Activated CD4-positive, alpha-beta memory T cell treated with anti-CD3 and anti-CD28 coated beads, Interleukin-2, amount 10 ng/mL, durations not matched to agents 7 days and 5 days (primary cell): ENCODE data around the gene DCLK1. TPM values are rescaled to one million over a fixed set of nuclear protein-coding genes. Genes with fewer than 3 reads are reported as not detected.
"Not testable (repeated sequence)": the region's sequence is repeated elsewhere in the genome, so short reads cannot be mapped to it uniquely, and the experiment has no call there.

Source experiments
- CTCF ChIA-PET: fragments of 350-600 bp; sonication (Branson Sonifier 250); formaldehyde crosslinking; loops from one replicate; lab custom pipeline; 2021; ENCODE audit warnings: antibody characterized with exemption, inconsistent platforms; lab: Charles Lee
- POLR2A ChIA-PET: fragments of 350-600 bp; sonication (Branson Sonifier 250); formaldehyde crosslinking; loops from one replicate; lab custom pipeline; 2021; ENCODE audit warnings: antibody characterized with exemption; lab: Charles Lee
- DNase-seq: peaks from one replicate; pipeline ENCODE4 v3.0.0-alpha.2; 2020
- H3K27ac Mint-ChIP-seq: one replicate; pipeline ENCODE4 v1.8.0; 2021; ENCODE audit warnings: mild to moderate bottlenecking, mixed read lengths
- H3K27me3 Mint-ChIP-seq: one replicate; pipeline ENCODE4 v1.8.0; 2021; ENCODE audit warnings: mixed read lengths
- H3K36me3 Mint-ChIP-seq: one replicate; pipeline ENCODE4 v1.8.0; 2021; ENCODE audit warnings: low read depth, mixed read lengths
- H3K4me1 Mint-ChIP-seq: one replicate; pipeline ENCODE4 v1.8.0; 2021; ENCODE audit warnings: mixed read lengths
- H3K4me3 Mint-ChIP-seq: one replicate; pipeline ENCODE4 v1.8.0; 2021; ENCODE audit warnings: mild to moderate bottlenecking, mixed read lengths
- H3K9me3 Mint-ChIP-seq: one replicate; pipeline ENCODE4 v1.8.0; 2021; ENCODE audit warnings: mixed read lengths
- total RNA-seq, 2 experiments: library from RNA; stranded (reverse); gene quantifications; one replicate each; pipeline ENCODE4 v1.2.3, GENCODE V29; 2021

DCLK1 gene
- total RNA-seq, 2 experiments from 2014 or later: not detected

DNA sequence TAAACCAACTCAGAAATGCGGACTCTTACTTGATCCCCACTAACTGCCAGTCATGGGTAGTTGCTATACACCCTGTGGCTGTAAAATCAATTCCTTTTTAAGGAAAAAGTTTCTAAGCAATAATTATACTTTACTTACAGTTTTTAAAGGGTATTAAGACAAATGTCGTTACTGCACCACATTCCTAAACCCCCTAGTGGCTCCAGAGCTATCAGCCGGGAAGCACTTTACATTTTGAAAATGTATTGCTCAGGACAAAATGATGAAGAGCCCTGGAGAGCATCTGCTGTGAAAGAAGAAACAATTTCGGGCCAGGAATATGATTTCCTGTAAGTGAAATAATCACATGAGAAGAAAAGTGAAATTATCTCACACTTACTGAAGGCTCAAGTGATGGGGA, 36.7 kb downstream of the DCLK1 start:
- DNase-seq: no peak
- peaks cover 4% of the 10 kb centered on the region for H3K9me3 Mint-ChIP-seq
- H3K27me3 Mint-ChIP-seq: no peaks in the 10 kb centered on the region
- H3K36me3 Mint-ChIP-seq: no peaks in the 10 kb centered on the region
- H3K27ac Mint-ChIP-seq: no peak overlapping the region
- ChIA-PET POLR2A (no interaction called here), CTCF (no interaction called here)
- H3K4me1 Mint-ChIP-seq: no peaks in the 10 kb centered on the region
- H3K4me3 Mint-ChIP-seq: no peak overlapping the region

DNA sequence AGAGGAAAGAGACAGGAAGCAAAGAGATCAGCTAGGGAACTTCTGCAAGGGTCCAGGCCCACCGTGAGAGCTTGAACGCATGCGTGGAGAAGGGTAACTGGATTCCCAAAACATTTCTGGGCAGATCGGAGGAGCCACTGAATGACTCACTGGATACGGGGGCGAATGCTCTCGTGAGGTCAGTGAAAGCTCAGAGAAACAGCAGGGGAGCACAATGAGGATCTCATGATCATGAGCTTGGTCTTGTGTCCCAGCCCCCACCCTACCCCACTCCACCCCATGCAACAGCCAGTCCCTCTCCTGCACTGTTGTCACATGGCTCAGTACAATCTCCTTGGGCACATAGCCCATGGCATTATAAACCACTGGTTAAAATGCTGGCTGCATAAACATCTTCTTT, 40.6 kb downstream of the DCLK1 start:
- no peak for DNase-seq
- ChIA-PET POLR2A (no interaction called here), CTCF (no interaction called here)
- no peaks in the 10 kb centered on the region for H3K4me1 Mint-ChIP-seq
- H3K9me3 Mint-ChIP-seq: peaks cover 4% of the 10 kb centered on the region
- H3K4me3 Mint-ChIP-seq: no peak overlapping the region
- no peaks in the 10 kb centered on the region for H3K36me3 Mint-ChIP-seq
- no peak overlapping the region for H3K27ac Mint-ChIP-seq
- no peaks in the 10 kb centered on the region for H3K27me3 Mint-ChIP-seq

DNA sequence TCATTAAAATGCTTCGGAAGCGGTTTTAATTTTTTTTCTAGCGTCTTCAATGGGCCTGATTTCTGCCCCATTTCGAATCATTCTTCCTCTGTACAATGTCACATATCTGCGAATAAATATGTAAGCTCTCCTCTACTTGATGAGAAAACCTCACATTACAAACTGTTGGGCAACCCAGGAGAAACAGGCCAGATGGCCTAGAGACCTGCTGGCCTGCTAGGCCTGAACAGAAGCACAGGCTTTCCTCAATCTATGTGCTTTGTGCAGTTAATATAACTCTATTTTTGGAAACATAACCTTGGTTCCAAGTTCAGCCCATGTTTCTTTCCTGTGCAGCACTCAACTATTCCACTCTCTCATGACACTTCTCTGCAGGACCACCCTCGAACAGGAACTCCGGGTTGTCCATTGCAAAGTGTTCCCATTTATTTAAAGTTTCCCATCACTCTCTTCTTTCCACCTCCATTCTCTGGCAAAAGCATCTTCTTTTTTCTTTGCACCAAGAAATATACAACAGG, 42.0 kb downstream of the DCLK1 start:
- no peaks in the 10 kb centered on the region for H3K4me1 Mint-ChIP-seq
- POLR2A ChIA-PET: no interaction called here

DNA sequence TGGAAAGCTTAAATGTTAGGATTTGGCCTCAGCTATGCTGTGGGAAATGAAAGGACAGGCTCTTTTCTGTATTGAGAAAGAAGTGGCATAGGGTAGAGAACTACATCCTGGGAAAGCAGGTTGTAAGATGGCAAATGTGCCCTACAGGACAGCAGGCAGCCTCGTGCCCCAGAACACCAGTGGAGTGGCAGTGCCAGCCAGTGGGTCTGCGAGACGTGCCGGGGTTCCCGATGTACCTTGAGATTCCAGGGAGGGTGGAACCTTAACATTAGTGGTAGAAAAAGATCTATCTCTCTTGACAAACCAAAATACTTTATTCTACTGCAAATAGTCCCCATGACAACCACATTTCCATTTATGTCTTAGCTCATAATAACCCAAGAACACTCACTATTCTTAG, 42.7 kb downstream of the DCLK1 start:
- POLR2A ChIA-PET: no interaction called here
- no peak for DNase-seq
- no peaks in the 10 kb centered on the region for H3K36me3 Mint-ChIP-seq
- no peaks in the 10 kb centered on the region for H3K27me3 Mint-ChIP-seq
- H3K4me3 Mint-ChIP-seq: no peak overlapping the region
- CTCF ChIA-PET: no interaction called here
- peaks cover 4% of the 10 kb centered on the region for H3K9me3 Mint-ChIP-seq
- H3K4me1 Mint-ChIP-seq: no peaks in the 10 kb centered on the region
- H3K27ac Mint-ChIP-seq: no peak overlapping the region

More for the DNA sequence above, 42.0 kb downstream of the DCLK1 start:
- Mint-ChIP-seq H3K27ac (no peak overlapping the region), H3K36me3 (no peaks in the 10 kb centered on the region), H3K4me3 (no peak overlapping the region), H3K9me3 (peaks cover 4% of the 10 kb centered on the region), H3K27me3 (no peaks in the 10 kb centered on the region)
- CTCF ChIA-PET: no interaction called here
- no peak for DNase-seq

DNA sequence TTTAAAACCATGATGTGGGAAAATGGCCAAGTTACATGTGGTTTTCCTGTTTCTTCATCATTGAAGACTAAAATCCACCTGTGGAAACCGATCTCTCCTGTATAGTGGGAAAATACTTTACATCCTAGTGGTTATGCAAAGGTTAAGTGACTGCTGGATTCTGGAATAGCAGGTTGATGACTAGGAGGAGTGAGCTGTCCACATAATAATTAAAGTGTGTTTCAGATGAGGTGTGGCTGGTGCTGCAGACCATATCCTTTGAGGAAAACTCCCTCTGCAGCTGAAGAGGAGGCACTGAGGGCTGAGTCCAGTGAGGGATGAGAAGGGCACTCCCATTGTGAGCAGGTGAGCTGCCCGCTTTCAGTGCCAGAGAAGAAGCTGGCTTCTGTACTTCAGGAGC, 43.2 kb downstream of the DCLK1 start:
- POLR2A ChIA-PET: no interaction called here
- CTCF ChIA-PET: no interaction called here
- no peak overlapping the region for H3K27ac Mint-ChIP-seq

DNA sequence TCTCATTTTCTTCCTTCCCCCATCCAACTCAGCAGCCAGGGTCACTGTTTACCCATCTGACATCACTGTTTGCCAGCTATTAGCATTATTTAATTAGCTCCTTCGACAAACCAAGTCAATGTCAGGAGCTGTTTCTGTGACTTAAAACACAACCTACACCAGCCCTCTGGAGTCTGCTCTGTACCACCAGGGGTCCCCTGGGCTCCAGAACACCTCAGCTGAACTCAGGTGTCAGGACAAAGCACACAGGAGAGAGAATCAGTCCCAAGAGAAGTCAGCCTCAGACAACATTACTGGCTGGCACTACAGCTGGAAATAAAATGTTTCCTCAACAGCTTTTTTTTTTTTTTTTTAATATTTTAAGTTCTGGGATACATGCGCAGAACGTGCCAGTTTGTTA, 45.1 kb downstream of the DCLK1 start:
- no peak overlapping the region for H3K4me3 Mint-ChIP-seq
- CTCF ChIA-PET: no interaction called here
- H3K27me3 Mint-ChIP-seq: no peaks in the 10 kb centered on the region
- H3K4me1 Mint-ChIP-seq: no peaks in the 10 kb centered on the region
- no peaks in the 10 kb centered on the region for H3K36me3 Mint-ChIP-seq
- DNase-seq: no peak
- H3K27ac Mint-ChIP-seq: no peak overlapping the region
- POLR2A ChIA-PET: no interaction called here
- peaks cover 4% of the 10 kb centered on the region for H3K9me3 Mint-ChIP-seq

More for the DNA sequence above, 43.2 kb downstream of the DCLK1 start:
- H3K27me3 Mint-ChIP-seq: no peaks in the 10 kb centered on the region
- no peak overlapping the region for H3K4me3 Mint-ChIP-seq
- DNase-seq: no peak
- H3K9me3 Mint-ChIP-seq: peaks cover 4% of the 10 kb centered on the region
- H3K36me3 Mint-ChIP-seq: no peaks in the 10 kb centered on the region
- H3K4me1 Mint-ChIP-seq: no peaks in the 10 kb centered on the region

DNA sequence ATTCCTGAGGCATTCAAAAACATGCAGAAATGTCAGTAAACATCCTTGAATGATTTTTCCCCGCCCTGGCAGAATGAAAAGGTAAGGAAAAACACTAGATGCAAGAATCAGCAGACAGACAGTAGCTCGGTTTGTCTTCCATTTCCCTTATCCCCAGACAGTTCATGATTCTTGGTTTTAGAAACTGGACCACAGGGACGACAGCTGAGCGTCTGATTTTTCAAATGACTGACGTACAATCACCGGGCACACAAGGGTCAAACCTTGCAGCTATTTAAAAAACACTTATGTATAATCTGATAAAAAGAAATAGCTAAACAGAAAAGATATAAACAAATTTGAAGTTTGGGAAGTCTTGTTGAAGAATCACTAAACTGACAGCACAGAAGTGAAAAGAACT, 47.1 kb downstream of the DCLK1 start:
- no peaks in the 10 kb centered on the region for H3K36me3 Mint-ChIP-seq
- H3K27me3 Mint-ChIP-seq: no peaks in the 10 kb centered on the region
- POLR2A ChIA-PET: no interaction called here
- H3K4me3 Mint-ChIP-seq: no peak overlapping the region
- no peaks in the 10 kb centered on the region for H3K9me3 Mint-ChIP-seq
- H3K4me1 Mint-ChIP-seq: no peaks in the 10 kb centered on the region
- no peak overlapping the region for H3K27ac Mint-ChIP-seq
- no peak for DNase-seq
- CTCF ChIA-PET: no interaction called here

DNA sequence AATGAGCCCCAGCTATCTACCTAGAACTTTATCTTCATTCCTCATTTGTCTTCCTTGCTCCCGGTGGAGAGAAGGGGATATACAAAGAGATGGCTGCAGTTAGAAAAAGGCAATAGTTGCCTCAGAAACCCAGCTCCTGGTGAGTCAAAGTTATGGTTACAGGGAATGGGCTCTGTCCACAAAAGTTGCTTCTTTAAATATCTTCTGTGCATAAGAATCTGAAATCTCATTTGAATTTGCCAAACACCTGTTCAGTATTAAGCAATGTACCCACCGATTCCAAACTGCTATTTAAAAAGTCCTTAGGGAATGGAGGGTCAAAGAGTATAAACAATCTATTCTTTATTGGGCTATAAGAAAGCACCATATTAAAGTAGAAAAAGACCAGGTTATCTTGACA, 48.4 kb downstream of the DCLK1 start:
- CTCF ChIA-PET: no interaction called here
- Mint-ChIP-seq H3K4me1 (no peaks in the 10 kb centered on the region), H3K4me3 (no peak overlapping the region), H3K27me3 (no peaks in the 10 kb centered on the region), H3K36me3 (no peaks in the 10 kb centered on the region), H3K27ac (no peak overlapping the region), H3K9me3 (no peaks in the 10 kb centered on the region)
- DNase-seq: no peak
- POLR2A ChIA-PET: no interaction called here

DNA sequence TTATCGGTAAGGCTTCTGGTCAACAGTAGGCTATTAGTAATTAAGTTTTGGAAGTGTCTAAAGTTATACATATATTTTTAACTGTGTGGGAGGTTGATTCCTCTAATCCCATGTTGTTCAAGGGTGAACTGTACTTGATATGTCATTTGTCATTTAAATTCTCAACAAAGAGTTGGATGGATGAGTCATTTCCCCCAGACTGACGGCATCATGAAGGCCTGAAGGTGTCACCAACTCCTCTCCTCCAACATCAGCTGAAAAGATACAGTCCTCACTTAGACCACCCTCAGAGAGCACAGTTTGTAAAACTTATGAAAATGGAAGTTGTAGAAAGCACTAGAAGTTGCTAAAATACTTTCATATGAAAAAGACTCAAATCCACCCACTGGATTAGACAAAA, 48.8 kb downstream of the DCLK1 start:
- Mint-ChIP-seq H3K9me3 (no peaks in the 10 kb centered on the region), H3K36me3 (no peaks in the 10 kb centered on the region), H3K27me3 (no peaks in the 10 kb centered on the region), H3K4me3 (no peak overlapping the region), H3K4me1 (no peaks in the 10 kb centered on the region), H3K27ac (no peak overlapping the region)
- DNase-seq: no peak
- ChIA-PET POLR2A (no interaction called here), CTCF (no interaction called here)

DNA sequence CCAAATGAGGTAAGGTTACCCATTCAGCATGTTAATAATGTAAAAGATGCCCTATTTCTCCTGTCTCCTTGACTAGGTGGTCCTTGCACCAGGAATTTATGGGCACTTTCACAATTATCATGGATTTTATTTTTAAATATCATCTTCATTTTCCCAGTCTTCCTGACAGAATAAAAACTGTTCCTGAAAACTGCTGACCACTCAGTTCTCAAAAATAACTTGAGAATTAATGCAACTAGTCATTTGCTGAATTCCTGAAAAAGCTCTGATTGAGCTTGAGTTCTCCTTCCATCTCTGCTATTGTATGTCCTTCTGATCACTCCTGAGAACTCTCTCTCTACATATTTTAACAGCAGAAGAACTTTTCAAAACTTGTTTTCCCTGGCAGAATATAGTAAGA, 55.0 kb downstream of the DCLK1 start:
- ChIA-PET POLR2A (no interaction called here), CTCF (no interaction called here)
- H3K4me1 Mint-ChIP-seq: no peaks in the 10 kb centered on the region
- no peaks in the 10 kb centered on the region for H3K27me3 Mint-ChIP-seq
- H3K27ac Mint-ChIP-seq: no peak overlapping the region
- H3K36me3 Mint-ChIP-seq: no peaks in the 10 kb centered on the region
- no peak for DNase-seq
- no peak overlapping the region for H3K4me3 Mint-ChIP-seq
- peaks cover 2% of the 10 kb centered on the region for H3K9me3 Mint-ChIP-seq

DNA sequence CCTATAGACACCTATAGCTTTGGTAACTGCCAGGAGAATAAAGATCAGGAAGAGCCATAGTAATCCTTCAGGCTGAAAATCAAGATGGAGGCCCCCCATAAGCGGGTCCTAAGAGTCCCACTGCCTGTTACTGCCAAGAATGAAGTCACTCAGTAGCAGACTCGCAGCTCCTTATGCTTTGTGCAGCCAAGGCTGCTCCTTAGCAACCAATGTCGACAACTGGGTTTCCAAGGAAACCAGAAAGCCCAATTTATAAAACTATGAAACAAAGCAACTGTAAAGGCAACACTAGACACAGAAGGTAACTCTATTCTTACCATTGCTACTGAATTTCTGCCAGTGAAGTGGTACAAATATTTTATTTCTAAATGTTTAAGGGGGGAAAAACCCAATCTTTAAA, 56.5 kb downstream of the DCLK1 start:
- POLR2A ChIA-PET: no interaction called here
- Mint-ChIP-seq H3K27ac (no peak overlapping the region), H3K27me3 (no peaks in the 10 kb centered on the region), H3K4me1 (no peaks in the 10 kb centered on the region), H3K36me3 (no peaks in the 10 kb centered on the region), H3K9me3 (peaks cover 2% of the 10 kb centered on the region), H3K4me3 (no peak overlapping the region)
- CTCF ChIA-PET: no interaction called here
- no peak for DNase-seq

DNA sequence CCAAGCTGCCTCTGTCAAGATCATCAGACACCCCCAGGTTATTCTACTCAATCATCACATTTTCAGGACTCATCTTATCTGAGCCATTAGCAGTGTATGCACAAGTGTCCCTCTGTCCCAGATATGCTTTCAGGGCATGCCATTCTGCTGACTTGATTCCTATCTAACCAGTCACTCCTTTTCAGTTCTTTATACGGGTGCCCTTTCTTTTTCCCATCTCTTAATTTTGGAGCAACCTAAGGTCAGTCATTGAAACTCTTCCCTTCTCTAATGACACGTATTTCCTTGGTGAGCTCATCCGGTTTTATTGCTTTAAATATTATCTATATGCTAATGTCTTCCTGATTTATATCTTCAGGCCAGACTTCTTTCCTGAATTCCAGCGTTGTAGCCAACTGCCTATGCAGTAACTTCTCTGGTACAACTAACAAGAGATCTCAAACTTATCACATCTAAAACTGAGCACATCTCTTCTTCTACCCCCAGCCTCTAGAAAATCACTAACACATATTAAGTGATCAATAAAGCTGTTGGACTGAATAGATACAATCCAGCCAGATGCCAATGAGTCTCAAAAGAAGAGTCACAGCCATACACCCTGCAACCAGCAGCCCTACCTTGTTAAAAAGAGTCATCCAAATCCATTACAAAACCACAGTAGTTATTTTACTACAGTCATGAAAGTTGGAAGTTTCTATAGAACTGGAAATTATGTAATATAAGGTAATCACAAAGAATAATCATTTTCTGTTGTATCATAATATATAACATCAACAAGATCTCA, 58.8 kb downstream of the DCLK1 start:
- ChIA-PET CTCF (no interaction called here), POLR2A (no interaction called here)
- no peak overlapping the region for H3K4me3 Mint-ChIP-seq

DNA sequence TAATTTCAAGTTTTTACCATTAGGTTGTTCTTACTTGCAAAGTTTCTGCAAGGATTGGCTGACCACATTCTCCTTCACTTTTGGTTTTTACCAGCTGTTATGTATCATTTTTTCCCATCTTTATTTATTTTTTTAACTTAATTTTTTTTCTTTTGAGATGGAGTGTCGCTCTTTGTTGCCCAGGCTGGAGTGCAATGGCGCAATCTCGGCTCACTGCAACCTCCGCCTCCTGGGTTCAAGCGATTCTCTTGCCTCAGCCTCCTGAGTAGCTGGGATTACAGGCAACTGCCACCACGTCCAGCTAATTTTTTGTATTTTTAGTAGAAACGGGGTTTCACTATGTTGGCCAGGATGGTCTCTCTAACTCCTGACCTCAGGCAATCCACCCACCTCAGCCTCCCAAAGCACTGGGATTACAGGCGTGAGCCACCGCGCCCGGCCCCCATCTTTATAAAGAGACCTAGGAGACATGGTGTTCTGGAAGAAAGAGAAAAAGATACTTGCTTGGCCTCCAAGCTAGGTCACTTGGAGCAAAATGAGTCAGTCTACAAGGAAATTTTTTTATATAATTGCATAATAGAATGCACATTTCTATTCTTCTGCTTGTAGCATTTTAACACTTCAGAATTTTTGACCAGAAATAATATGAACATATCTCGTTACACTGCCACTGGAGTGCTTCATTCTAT, 60.5 kb downstream of the DCLK1 start:
- H3K36me3 Mint-ChIP-seq, H3K27me3 Mint-ChIP-seq, H3K27ac Mint-ChIP-seq, POLR2A ChIA-PET, H3K4me1 Mint-ChIP-seq, CTCF ChIA-PET, H3K9me3 Mint-ChIP-seq, H3K4me3 Mint-ChIP-seq, DNase-seq: not testable (repeated sequence)

More for the DNA sequence above, 58.8 kb downstream of the DCLK1 start:
- Mint-ChIP-seq H3K27me3 (no peaks in the 10 kb centered on the region), H3K4me1 (no peaks in the 10 kb centered on the region), H3K36me3 (no peaks in the 10 kb centered on the region), H3K9me3 (peaks cover 2% of the 10 kb centered on the region), H3K27ac (no peak overlapping the region)
- no peak for DNase-seq
